ENCODE results near the gene CPM. TPM values are rescaled to one million over a fixed set of nuclear protein-coding genes. Genes with fewer than 3 reads are reported as not detected.
"Not testable (repeated sequence)": the region's sequence is repeated elsewhere in the genome, so short reads cannot be mapped to it uniquely, and the experiment has no call there.

CPM gene
- total RNA-seq, 2 donors from 2014 or later, result 18.4 to 35.0 TPM

- DNase-seq (no peak), ATAC-seq (no peak)
- intact Hi-C loops (cut with DNase I), result no loop called here
Observed at GRCh38 chr12:68842123-68842522, 90.8 kb downstream of the CPM start.

GRCh38 chr12:68841717-68842116 is 91.3 kb downstream of the CPM start:
- DNase-seq (no peak), ATAC-seq (no peak)
- intact Hi-C loops (cut with DNase I), result no loop called here

GRCh38 chr12:68841175-68841574 is 91.8 kb downstream of the CPM start:
- intact Hi-C loops (cut with DNase I); ATAC-seq; DNase-seq: not testable (repeated sequence)

- no peak for DNase-seq
- ATAC-seq, result no peak
- intact Hi-C loops (cut with DNase I), result no loop called here
Observed at GRCh38 chr12:68839183-68840147, 93.5 kb downstream of the CPM start.

- ATAC-seq (no peak), DNase-seq (no peak)
- intact Hi-C loops (cut with DNase I), result no loop called here
Observed at GRCh38 chr12:68838046-68838886, 94.7 kb downstream of the CPM start.

GRCh38 chr12:68837215-68837614 is 95.8 kb downstream of the CPM start:
- intact Hi-C loops (cut with DNase I), result no loop called here
- DNase-seq (no peak), ATAC-seq (no peak)

- intact Hi-C loops (cut with DNase I), result no loop called here
- ATAC-seq, result peak in 1 of 2 donors; percentile 31
- no peak for DNase-seq
Observed at GRCh38 chr12:68835333-68835908, 97.5 kb downstream of the CPM start.

GRCh38 chr12:68833508-68833907 is 99.5 kb downstream of the CPM start:
- DNase-seq, result no peak
- no peak for ATAC-seq
- intact Hi-C loops (cut with DNase I), result no loop called here

- no peak for ATAC-seq
- no peak for DNase-seq
- intact Hi-C loops (cut with DNase I), result no loop called here
Observed at GRCh38 chr12:68832504-68832867, 100.5 kb downstream of the CPM start.

- no peak for DNase-seq
- no peak for ATAC-seq
- intact Hi-C loops (cut with DNase I), result no loop called here
Observed at GRCh38 chr12:68831751-68832503, 101.0 kb downstream of the CPM start.

GRCh38 chr12:68831272-68831671 is 101.7 kb downstream of the CPM start:
- intact Hi-C loops (cut with DNase I), result no loop called here
- DNase-seq (no peak), ATAC-seq (no peak)

GRCh38 chr12:68828672-68829068 is 104.3 kb downstream of the CPM start:
- no peak for DNase-seq
- no peak for ATAC-seq
- intact Hi-C loops (cut with DNase I), result no loop called here

- ATAC-seq (no peak), DNase-seq (no peak)
- intact Hi-C loops (cut with DNase I), result no loop called here
Observed at GRCh38 chr12:68827895-68828671, 104.9 kb downstream of the CPM start.

- ATAC-seq, result no peak
- intact Hi-C loops (cut with DNase I), result no loop called here
- no peak for DNase-seq
Observed at GRCh38 chr12:68825569-68826217, 107.3 kb downstream of the CPM start.

- ATAC-seq (no peak), DNase-seq (no peak)
- intact Hi-C loops (cut with DNase I), result no loop called here
Observed at GRCh38 chr12:68824597-68825250, 108.2 kb downstream of the CPM start.

GRCh38 chr12:68824131-68824530 is 108.8 kb downstream of the CPM start:
- ATAC-seq, result no peak
- intact Hi-C loops (cut with DNase I), result no loop called here

GRCh38 chr12:68823696-68824095 is 109.3 kb downstream of the CPM start:
- intact Hi-C loops (cut with DNase I), result no loop called here
- DNase-seq (no peak), ATAC-seq (peak in 1 of 2 donors; percentile 73)

More at GRCh38 chr12:68824131-68824530, 108.8 kb downstream of the CPM start:
- no peak for DNase-seq
